Spinal cord (tissue), 10 donors: Measurements from ENCODE around the gene NOB1. TPM values are rescaled to one million over a fixed set of nuclear protein-coding genes. Genes with fewer than 3 reads are reported as not detected.
"Not testable (repeated sequence)": the region's sequence is repeated elsewhere in the genome, so short reads cannot be mapped to it uniquely, and the experiment has no call there.

Experiments
- DNase-seq, 6 donors: peaks; one replicate each; pipeline versions ENCODE4 v3.0.0 to v3.0.0-alpha.2; 2013 to 2015; ENCODE audit warnings: low spot score in 6 of 6, low read depth in 4 of 6
- H3K27ac ChIP-seq: one replicate; pipeline ENCODE4 v1.5.1; 2013; ENCODE audit warnings: low read depth, low read length, control low read depth
- H3K27me3 ChIP-seq: one replicate; pipeline ENCODE4 v1.6.1; 2013; ENCODE audit warnings: low read length; ENCODE audit not compliant: control insufficient read depth, insufficient read depth
- H3K36me3 ChIP-seq: one replicate; pipeline ENCODE4 v1.6.1; 2013; ENCODE audit warnings: low read length; ENCODE audit not compliant: control insufficient read depth, insufficient read depth
- H3K4me1 ChIP-seq: one replicate; pipeline ENCODE4 v1.6.1; 2013; ENCODE audit warnings: low read length; ENCODE audit not compliant: control insufficient read depth, insufficient read depth
- H3K4me3 ChIP-seq: one replicate; pipeline ENCODE4 v1.5.1; 2013; ENCODE audit warnings: low read depth, low read length, control low read depth
- H3K9me3 ChIP-seq: one replicate; pipeline ENCODE4 v1.6.1; 2013; ENCODE audit warnings: low read length; ENCODE audit not compliant: control insufficient read depth, insufficient read depth
- WGBS: methylation state at CpG from one replicate; pipeline ENCODE4 v1.1.5; 2013; ENCODE audit warnings: missing lambda C conversion rate; ENCODE audit not compliant: insufficient coverage; 5-methylcytosine and 5-hydroxymethylcytosine counted together
- polyA plus RNA-seq, 2 donors: library from polyadenylated mRNA; unstranded; fragments of 120-200 nt; gene quantifications; one replicate each; pipeline ENCODE4 v1.2.1, GENCODE V29; 2013; ENCODE audit not compliant: insufficient read length in 2 of 2
- total RNA-seq, 2 donors: library from RNA; depleted of rRNA in 1 of 2; stranded (reverse); fragments of 120-200 nt in 1 of 2; fragments of >200 nt in 1 of 2; gene quantifications; one replicate each; pipeline versions ENCODE4 v1.2.3 to v1.2.4, GENCODE V29; 2013 to 2014
- donor health status: healthy.

The NOB1 gene
- total and polyA plus RNA-seq, 4 donors, result 10.8 to 38.7 (median 22.9) TPM

GRCh38 chr16:69762814-69763598, 8.3 kb upstream of the NOB1 start:
- H3K4me3 ChIP-seq, result peak overlapping the region; percentile 92
- no peaks in the 10 kb centered on the region for H3K27me3 ChIP-seq
- DNase-seq, result peak in 1 of 6 donors; percentile 9
- H3K4me1 ChIP-seq, result no peaks in the 10 kb centered on the region
- no peaks in the 10 kb centered on the region for H3K9me3 ChIP-seq
- 24% methylated on average over 10 of the region's 14 CpGs for WGBS
- H3K27ac ChIP-seq, result peak overlapping the region; percentile 93
- H3K36me3 ChIP-seq, result no peaks in the 10 kb centered on the region

GRCh38 chr16:69761983-69762813, 7.5 kb upstream of the NOB1 start, which contains the start of gene WWP2:
WWP2 (plus strand) TSS chr16:69762332; CDS start chr16:69787011, 24,679 bp downstream.
- peak; percentile 36 to 93 (median 62) for DNase-seq
- Histone ChIP-seq H3K9me3 (no peaks in the 10 kb centered on the region), H3K36me3 (no peaks in the 10 kb centered on the region), H3K4me3 (peak within 1 kb of the TSS; percentile 92), H3K4me1 (no peaks in the 10 kb centered on the region), H3K27me3 (no peaks in the 10 kb centered on the region), H3K27ac (peak within 1 kb of the TSS; percentile 93)
- WGBS, result under 1% methylated on average over 66 of the region's 68 CpGs

- H3K36me3 ChIP-seq, DNase-seq, H3K27me3 ChIP-seq, H3K27ac ChIP-seq, H3K9me3 ChIP-seq, H3K4me3 ChIP-seq: not testable (repeated sequence)
- H3K4me1 ChIP-seq, result peaks cover 11% of the 10 kb centered on the region
- 96% methylated on average over 5 of the region's 13 CpGs for WGBS
These were observed 2.6 kb upstream of the NOB1 start for GRCh38 chr16:69757375-69757774.

DNA sequence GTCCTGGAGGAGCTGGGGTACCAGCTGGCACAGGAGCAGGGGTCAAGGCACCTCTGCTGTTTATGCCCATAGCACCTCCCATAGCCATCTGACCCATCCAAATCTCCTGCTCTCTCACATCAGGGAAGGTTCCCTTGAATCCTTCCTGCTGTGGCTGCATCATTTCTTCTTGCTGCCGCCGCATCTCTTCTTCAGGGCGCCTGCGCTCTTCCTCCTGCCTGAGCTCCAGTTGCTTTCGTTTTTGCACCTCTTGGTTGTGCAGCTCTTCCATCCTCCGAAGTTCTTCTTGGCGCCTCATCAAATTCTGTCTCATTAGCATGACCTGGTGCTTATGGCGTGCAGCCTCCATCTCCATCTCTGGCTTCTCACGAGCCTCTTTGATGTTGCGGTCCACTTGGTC, 2.0 kb upstream of the NOB1 start:
- H3K27ac ChIP-seq, result no peak overlapping the region
- no peaks in the 10 kb centered on the region for H3K27me3 ChIP-seq
- H3K36me3 ChIP-seq, result peaks cover 4% of the 10 kb centered on the region
- DNase-seq, result no peak
- 96% methylated on average over 10 of the region's 10 CpGs for WGBS
- no peak overlapping the region for H3K4me3 ChIP-seq
- H3K4me1 ChIP-seq, result peaks cover 11% of the 10 kb centered on the region
- H3K9me3 ChIP-seq, result no peaks in the 10 kb centered on the region

GRCh38 chr16:69754143-69754468, 620 bp downstream of the NOB1 start:
- Histone ChIP-seq H3K4me3 (peak overlapping the region; percentile 94), H3K4me1 (peaks cover 11% of the 10 kb centered on the region), H3K27ac (peak overlapping the region; percentile 67), H3K27me3 (no peaks in the 10 kb centered on the region), H3K9me3 (no peaks in the 10 kb centered on the region), H3K36me3 (peaks cover 25% of the 10 kb centered on the region)
- no peak for DNase-seq
- WGBS, result 6% methylated on average over 3 of the region's 4 CpGs

DNA sequence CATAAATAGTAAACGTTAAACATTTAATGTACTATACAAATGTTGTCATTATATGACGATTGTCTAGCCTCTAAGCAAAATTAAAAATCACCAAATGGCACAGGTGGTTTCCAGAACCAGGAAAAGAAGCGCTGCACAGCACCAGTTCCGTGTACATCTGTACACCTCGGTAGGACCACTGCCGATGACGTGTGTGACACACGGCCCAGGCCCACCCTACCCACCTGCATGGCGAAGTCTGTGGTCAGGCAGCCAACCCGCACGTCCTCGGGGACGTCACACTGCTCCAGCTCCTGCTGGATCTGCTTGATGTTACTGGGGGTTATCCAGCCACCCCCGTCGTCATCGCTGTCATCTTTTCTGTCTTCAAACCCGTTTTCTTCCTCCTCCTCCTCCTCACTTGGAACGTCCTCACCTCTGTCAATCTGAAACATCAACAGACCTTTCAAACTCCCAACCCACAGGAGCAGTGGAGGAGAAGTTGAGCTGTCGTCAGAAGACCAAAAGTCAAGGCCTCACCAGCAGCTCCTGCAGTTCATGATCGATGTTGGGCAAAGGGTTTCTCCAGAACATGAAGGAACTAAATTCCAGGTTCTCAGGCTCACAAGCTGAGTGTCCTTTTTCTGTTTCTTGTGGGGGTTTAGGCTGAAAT, 5.9 kb downstream of the NOB1 start:
- no peak overlapping the region for H3K27ac ChIP-seq
- H3K9me3 ChIP-seq, result no peaks in the 10 kb centered on the region
- no peak overlapping the region for H3K4me3 ChIP-seq
- WGBS, result 92% methylated on average over 11 of the region's 20 CpGs
- no peak for DNase-seq
- H3K36me3 ChIP-seq, result peaks cover 76% of the 10 kb centered on the region
- peaks cover 3% of the 10 kb centered on the region for H3K4me1 ChIP-seq
- H3K27me3 ChIP-seq, result no peaks in the 10 kb centered on the region

DNA sequence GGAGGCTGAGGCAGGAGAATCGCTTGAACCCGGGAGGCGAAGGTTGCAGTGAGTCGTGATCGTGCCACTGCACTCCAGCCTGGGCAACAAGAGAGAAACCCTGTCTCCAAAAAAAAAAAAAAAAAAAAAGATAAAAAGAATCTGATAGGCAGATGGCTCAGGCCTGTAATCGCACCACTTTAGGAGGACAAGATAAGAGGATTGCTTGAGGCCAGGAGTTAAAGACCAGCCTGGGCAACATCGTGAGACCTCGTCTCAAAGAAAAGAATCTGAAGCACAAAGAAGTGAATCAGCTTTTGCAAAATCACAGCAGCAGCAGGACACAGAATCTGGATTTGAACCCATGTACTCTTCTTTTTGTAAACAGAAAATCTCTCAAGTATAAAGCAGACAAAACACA, 7.6 kb downstream of the NOB1 start:
- Histone ChIP-seq H3K4me3 (no peak overlapping the region), H3K27ac (no peak overlapping the region), H3K36me3 (peaks cover 89% of the 10 kb centered on the region), H3K27me3 (no peaks in the 10 kb centered on the region), H3K9me3 (no peaks in the 10 kb centered on the region), H3K4me1 (no peaks in the 10 kb centered on the region)
- DNase-seq, result no peak
- WGBS, result 74% methylated on average over 2 of the region's 8 CpGs

DNA sequence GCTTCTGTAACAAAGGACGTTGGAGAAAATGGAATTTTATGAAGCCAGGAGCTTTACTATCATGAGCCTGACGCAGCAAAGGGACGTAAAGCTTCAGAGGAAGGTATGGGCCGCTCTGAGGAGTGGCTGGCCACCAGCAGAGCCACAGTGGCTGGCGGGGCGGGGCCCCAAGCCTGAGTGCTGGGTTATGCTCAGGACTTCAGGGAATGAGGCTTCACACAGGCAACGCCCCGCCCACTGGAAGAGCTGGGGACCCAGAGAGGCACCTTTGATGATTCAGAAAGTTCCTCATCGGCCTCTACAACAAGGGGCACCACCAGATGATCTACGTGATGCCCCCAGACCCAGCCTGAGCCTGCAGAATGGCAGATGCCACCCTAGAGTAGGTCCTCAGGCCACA, 8.8 kb downstream of the NOB1 start:
- DNase-seq, result no peak
- H3K36me3 ChIP-seq, result peaks cover 90% of the 10 kb centered on the region
- H3K27ac ChIP-seq, result no peak overlapping the region
- no peaks in the 10 kb centered on the region for H3K9me3 ChIP-seq
- no peak overlapping the region for H3K4me3 ChIP-seq
- 98% methylated on average over 10 of the region's 10 CpGs for WGBS
- no peaks in the 10 kb centered on the region for H3K27me3 ChIP-seq
- no peaks in the 10 kb centered on the region for H3K4me1 ChIP-seq

DNA sequence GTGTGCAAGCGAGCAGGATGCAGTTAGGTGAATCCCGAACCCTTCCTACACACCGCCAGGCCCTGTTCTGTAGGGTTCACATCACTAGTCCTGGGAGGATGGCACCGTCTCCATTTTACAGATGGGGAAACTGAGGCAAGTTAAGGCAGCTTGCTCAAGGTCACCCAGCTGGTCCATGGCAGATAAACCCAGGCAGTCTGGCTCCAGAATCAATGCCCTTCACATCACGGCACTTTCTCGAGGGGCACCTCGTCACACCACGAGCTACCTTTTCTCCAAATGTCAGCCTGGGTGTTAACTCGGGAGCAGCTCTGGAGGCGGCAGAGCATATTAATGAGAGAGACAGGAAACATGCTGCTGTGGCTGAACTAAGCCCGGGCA, 9.5 kb downstream of the NOB1 start:
- no peak for DNase-seq
- Histone ChIP-seq H3K36me3 (peaks cover 92% of the 10 kb centered on the region), H3K9me3 (no peaks in the 10 kb centered on the region), H3K27ac (no peak overlapping the region), H3K4me1 (no peaks in the 10 kb centered on the region), H3K4me3 (no peak overlapping the region), H3K27me3 (no peaks in the 10 kb centered on the region)
- 98% methylated on average over 8 of the region's 11 CpGs for WGBS
